ENCODE results near the gene ACVR1B.

ACVR1B gene

DNA sequence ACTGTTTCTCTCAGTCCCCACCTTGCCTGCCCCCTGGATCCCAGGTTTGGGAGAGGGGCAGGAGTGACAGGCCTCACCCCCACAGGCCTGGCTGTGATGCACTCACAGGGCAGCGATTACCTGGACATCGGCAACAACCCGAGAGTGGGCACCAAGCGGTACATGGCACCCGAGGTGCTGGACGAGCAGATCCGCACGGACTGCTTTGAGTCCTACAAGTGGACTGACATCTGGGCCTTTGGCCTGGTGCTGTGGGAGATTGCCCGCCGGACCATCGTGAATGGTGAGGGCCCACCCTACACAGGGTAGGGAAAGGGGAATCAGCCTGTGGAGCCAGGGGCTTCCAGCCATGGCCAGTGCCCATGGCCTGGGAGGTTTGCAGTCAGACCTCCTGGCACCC, 35.5 kb upstream of the ACVR1B start:
- ChIA-PET POLR2A (no interaction called here), CTCF (interaction anchor here (0.9 to 26.8 kb wide), 3 partner anchors 11 to 41 kb away, joined by 3 to 621 read pairs (median 5); partner anchors contain the start of genes ACVRL1 and ANKRD33)
- no peak for TF ChIP-seq CTCF (IDR thresholded peaks at IDR 0.05; ENCODE audit: insufficient read depth, low read length, missing control alignments)
- no peak for DNase-seq (ENCODE audit: low read depth, low spot score)
- no peak overlapping the region for H3K4me3 ChIP-seq (ENCODE audit: low read depth, low read length)

DNA sequence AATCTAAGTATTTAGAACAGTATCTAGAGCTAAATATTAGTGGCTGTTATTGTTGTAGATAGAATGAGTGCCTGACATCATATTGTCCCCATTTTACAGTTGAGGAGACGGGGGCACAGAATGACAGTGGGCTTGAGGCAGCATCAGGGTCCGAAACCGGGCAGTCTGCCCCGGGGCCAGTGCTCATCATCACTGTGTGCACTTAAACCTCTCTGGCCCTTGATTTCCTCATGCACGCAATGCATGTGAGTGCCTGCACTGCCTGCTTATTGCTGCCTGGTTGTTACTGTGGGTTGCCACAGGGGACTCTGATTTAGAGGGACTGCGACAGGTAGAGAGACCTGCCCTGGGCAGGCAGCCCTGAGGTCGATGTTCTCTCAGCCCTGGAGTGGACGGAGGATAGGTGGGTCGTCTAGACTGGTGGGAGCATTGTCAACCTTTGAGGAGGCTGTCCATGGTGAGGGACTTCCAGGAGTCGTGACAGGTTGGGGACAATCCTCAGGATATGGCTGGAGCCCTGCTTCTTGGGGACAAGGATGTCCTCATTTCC, 34.4 kb upstream of the ACVR1B start:
- no peak for TF ChIP-seq CTCF (IDR thresholded peaks at IDR 0.05; ENCODE audit: insufficient read depth, low read length, missing control alignments)
- CTCF ChIA-PET, result interaction anchor here (0.9 to 26.8 kb wide), 3 partner anchors 9 to 18 kb away, joined by 3 to 621 read pairs (median 5); partner anchors contain the start of genes ACVRL1 and ANKRD33
- POLR2A ChIA-PET, result no interaction called here
- no peak for DNase-seq (ENCODE audit: low read depth, low spot score)
- no peak overlapping the region for H3K4me3 ChIP-seq (ENCODE audit: low read depth, low read length)

DNA sequence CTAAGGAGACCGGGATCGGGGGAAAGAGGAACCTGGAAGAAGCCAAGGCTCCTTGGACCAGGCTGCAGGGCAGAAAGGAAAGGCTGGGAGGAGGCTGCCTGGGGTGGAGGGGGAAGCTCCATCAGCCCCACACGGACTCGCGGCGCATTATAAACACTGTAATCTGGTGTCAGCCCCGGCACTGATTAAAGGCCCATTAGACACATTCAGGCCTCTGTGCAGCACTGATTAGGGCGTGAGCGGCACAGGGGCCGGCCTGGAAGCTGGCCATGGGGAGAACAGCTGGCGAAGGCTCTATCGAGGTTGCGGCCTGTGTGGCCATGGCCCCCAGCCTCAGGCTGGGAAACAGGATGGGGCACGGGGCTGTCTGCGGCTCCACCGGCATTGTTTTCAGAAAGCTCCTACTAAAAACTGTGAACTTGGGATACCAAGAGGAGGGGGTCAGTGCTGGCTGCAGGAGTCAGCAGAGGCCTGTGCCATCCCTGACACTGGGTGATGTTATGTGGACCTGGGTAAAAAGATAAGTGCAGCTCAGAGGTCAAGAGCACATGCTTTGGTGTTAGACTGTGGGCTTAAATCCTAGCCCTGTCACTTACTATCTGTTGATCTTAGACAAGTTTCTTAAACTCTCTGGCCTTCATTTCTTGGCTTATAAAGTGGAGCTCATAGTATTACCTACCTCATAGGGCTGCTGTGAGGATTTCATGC, 33.6 kb upstream of the ACVR1B start:
- no peak for TF ChIP-seq CTCF (IDR thresholded peaks at IDR 0.05; ENCODE audit: insufficient read depth, low read length, missing control alignments)
- H3K4me3 ChIP-seq (ENCODE audit: low read depth, low read length), result no peak overlapping the region
- no peak for DNase-seq (ENCODE audit: low read depth, low spot score)
- ChIA-PET POLR2A (no interaction called here), CTCF (interaction anchor here (1.0 to 26.8 kb wide), 4 partner anchors 9 to 63 kb away, joined by 3 to 621 read pairs (median 6); partner anchors contain the start of genes ACVRL1 and ANKRD33)

DNA sequence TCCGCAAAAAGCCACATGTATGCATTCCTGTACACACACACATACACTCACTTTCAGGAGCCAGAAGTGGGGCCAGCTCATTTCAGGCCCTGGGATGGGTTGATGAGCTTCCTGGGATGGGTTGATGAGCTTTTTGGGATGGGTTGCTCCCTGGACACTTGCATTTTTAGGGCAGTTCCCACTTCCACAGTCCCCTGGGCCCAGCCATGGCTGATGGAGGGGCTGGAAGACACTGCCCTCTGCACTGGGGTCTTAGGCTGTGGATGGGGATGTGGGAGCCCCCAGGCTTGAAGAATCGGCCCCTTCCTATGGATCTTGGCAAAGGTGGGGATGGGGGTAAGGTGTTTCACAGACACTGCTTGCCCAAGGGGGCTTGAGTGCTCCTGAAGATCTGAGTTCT, 31.5 kb upstream of the ACVR1B start:
- TF ChIP-seq CTCF (IDR thresholded peaks at IDR 0.05; ENCODE audit: insufficient read depth, low read length, missing control alignments), result no peak
- POLR2A ChIA-PET, result no interaction called here
- no peak for DNase-seq (ENCODE audit: low read depth, low spot score)
- H3K4me3 ChIP-seq (ENCODE audit: low read depth, low read length), result no peak overlapping the region
- CTCF ChIA-PET, result interaction anchor here (26.8 kb wide), 1 partner anchor 21 kb away, joined by 621 read pairs; the partner anchor contains the start of genes ACVRL1 and ANKRD33

DNA sequence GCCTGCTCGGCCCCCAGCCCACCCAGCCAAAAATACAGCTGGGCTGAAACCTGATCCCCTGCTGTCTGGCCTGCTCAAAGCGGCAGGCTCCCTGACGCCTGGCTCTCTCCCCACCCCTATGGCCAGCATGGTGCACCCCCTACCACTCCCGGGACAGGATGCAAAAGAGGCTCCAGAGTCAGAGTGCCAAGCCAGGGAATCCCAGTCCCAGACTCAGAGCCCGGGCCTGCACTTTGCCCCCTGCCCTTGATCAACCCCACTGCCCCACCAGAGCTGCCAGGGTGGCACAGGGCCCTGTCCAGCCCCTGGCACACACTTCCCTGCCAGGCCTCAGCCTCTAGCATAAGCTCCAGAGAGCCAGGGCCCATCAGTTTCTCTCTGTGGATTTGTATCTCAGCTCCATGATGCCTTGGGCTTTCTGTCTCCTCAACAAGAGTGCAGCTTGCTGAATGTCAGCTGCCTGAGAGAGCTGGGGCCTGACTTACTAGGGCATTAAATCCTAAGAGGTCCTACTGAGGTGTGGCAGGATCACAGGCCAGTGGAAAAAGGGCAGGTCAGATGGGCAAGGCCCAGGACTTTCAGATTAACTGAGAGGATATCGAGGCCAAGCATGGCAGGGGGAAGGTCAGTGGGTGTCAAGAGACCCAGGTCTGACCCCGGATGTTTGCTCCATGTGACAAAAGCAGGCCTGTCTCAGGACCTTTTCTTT, 30.3 kb upstream of the ACVR1B start:
- ChIA-PET CTCF (interaction anchor here (1.4 to 26.8 kb wide), 10 partner anchors 15 to 499 kb away, joined by 4 to 621 read pairs (median 20); partner anchors contain the start of genes ACVR1B, ACVRL1 and ANKRD33), POLR2A (no interaction called here)
- TF ChIP-seq CTCF (IDR thresholded peaks at IDR 0.05; ENCODE audit: insufficient read depth, low read length, missing control alignments), result no peak
- no peak for DNase-seq (ENCODE audit: low read depth, low spot score)
- H3K4me3 ChIP-seq (ENCODE audit: low read depth, low read length), result no peak overlapping the region

GRCh38 chr12:51922146-51922545, 29.4 kb upstream of the ACVR1B start:
- no peak overlapping the region for H3K4me3 ChIP-seq (ENCODE audit: low read depth, low read length)
- TF ChIP-seq CTCF (IDR thresholded peaks at IDR 0.05; ENCODE audit: insufficient read depth, low read length, missing control alignments), result no peak
- ChIA-PET POLR2A (no interaction called here), CTCF (interaction anchor here (0.8 to 26.8 kb wide), 23 partner anchors 9 to 507 kb away, joined by 3 to 621 read pairs (median 8); partner anchors contain the start of genes ACVR1B, ACVRL1 and ANKRD33)
- DNase-seq (ENCODE audit: low read depth, low spot score), result no peak

All from AG04449 (cell line).